GM23338 (cell line): Measurements from ENCODE around the gene EVA1B.

ENCODE experiments used
- EZH2phosphoT487 ChIP-seq: fragments of 200-600 bp; sonication (generic); IDR thresholded peaks from one replicate; pipeline ENCODE4 v1.8.1; 2018; ENCODE audit warnings: antibody characterized with exemption; ENCODE audit not compliant: unreplicated experiment
- POLR2AphosphoS5 ChIP-seq: IDR thresholded peaks from 2 replicates; pipeline ENCODE4 v1.6.1; 2016; ENCODE audit warnings: antibody characterized with exemption, low read depth
- TF ChIP-seq, protein P1 (sequence below), 2 experiments: fragments of 200-600 bp in 1 of 2; sonication (generic) in 1 of 2; conservative IDR thresholded peaks; 2 replicates each; pipeline versions ENCODE4 v1.5.1 to v1.6.1; 2016 to 2017; ENCODE audit warnings: antibody characterized with exemption in 2 of 2, low read depth in 2 of 2, mild to moderate bottlenecking in 2 of 2, moderate library complexity in 1 of 2

- no peak for TF ChIP-seq POLR2AphosphoS5
- TF ChIP-seq, protein P1, sequence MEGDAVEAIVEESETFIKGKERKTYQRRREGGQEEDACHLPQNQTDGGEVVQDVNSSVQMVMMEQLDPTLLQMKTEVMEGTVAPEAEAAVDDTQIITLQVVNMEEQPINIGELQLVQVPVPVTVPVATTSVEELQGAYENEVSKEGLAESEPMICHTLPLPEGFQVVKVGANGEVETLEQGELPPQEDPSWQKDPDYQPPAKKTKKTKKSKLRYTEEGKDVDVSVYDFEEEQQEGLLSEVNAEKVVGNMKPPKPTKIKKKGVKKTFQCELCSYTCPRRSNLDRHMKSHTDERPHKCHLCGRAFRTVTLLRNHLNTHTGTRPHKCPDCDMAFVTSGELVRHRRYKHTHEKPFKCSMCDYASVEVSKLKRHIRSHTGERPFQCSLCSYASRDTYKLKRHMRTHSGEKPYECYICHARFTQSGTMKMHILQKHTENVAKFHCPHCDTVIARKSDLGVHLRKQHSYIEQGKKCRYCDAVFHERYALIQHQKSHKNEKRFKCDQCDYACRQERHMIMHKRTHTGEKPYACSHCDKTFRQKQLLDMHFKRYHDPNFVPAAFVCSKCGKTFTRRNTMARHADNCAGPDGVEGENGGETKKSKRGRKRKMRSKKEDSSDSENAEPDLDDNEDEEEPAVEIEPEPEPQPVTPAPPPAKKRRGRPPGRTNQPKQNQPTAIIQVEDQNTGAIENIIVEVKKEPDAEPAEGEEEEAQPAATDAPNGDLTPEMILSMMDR (conservative IDR thresholded peaks at IDR 0.05; ENCODE audit: low read depth in 2 of 2), result no peak
- TF ChIP-seq EZH2phosphoT487, result no peak
Observed at GRCh38 chr1:36358514-36359084, 35.2 kb upstream of the EVA1B start.
